Measurements from ENCODE around the gene BEST2. TPM values are rescaled to one million over a fixed set of nuclear protein-coding genes. Genes with fewer than 3 reads are reported as not detected.

The BEST2 gene
- under 1 TPM in 1 of 2 donors, not detected in 1; under 0.01 TPM for total RNA-seq

GRCh38 chr19:12751635-12752034 lies at the start of gene BEST2:
Gene BEST2, plus strand, starts transcription at chr19:12751791. Its CDS starts 802 bp downstream, at chr19:12752593.

GRCh38 chr19:12723641-12724426 lies 27.8 kb upstream of the BEST2 start, which contains the start of gene TNPO2:
Gene TNPO2, minus strand, starts transcription at chr19:12723932. Its CDS starts 2,955 bp downstream, at chr19:12720977.

GRCh38 chr19:12736995-12737834 lies 14.4 kb upstream of the BEST2 start, which contains the start of gene GET3:
Gene GET3, plus strand, starts transcription at chr19:12737497. Its CDS starts 9 bp downstream, at chr19:12737506.

DNA sequence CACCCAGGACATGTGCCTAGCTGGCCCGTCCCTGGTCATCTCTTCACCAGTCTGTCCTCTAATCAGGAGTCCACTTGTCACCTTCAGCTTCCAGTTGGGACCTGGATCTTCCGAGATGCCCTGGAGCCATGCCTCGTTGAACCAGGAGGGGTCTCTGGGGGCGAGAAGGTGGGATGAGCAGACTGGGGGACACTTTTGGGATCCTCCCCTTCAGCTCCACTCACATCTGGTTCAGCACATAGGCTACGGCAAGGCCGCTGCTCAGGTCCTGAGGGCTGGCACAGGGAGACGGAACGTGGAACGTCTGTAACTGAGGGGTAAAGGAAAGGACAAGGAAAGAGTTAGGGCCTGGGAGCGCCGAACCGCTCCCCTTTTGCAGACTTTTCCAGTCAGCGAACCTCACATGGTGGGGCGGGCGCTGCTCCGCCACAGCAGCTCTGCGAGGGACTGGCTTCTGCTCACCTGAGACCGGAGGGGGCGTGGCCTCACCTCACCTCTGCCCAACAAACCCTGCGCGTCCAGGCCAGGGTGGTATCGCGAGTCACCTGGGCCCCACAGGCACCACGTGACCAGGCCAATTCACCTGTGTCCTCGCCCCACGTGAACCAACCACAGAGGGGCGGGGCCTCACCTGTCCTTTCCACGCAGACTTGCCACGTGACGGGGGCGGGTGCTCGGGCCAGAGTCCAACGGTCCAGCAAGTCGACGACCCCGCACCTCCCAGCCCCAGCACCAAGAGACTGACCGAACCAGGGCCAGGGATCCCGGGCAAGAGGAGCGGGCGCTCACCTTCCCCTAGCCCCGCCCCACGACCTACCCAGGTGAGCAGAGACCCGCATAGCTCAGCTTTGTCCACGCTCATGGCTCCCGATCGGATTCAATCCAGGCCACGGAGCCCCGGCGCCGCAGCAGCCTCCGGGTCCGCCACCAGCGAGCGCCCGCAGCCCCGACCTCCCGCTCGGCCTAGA lies 23.3 kb downstream of the BEST2 start, which contains the start of gene HOOK2:
Gene HOOK2, minus strand, starts transcription at position 965 of the 968 bp plus-strand sequence. Its CDS starts 103 bp downstream, at position 862.

GRCh38 chr19:12791345-12792050 lies 39.9 kb downstream of the BEST2 start, which contains the start of gene JUNB:
Gene JUNB, plus strand, starts transcription at chr19:12791486. Its CDS starts 286 bp downstream, at chr19:12791772.

GRCh38 chr19:12801466-12802266 lies 50.1 kb downstream of the BEST2 start, which contains the start of the genes PRDX2 and THSD8:
Gene PRDX2, minus strand, starts transcription at chr19:12801800. Its CDS starts 539 bp downstream, at chr19:12801261.
Gene THSD8, plus strand, starts transcription at chr19:12802069. Its CDS starts 3 bp downstream, at chr19:12802072.

DNA sequence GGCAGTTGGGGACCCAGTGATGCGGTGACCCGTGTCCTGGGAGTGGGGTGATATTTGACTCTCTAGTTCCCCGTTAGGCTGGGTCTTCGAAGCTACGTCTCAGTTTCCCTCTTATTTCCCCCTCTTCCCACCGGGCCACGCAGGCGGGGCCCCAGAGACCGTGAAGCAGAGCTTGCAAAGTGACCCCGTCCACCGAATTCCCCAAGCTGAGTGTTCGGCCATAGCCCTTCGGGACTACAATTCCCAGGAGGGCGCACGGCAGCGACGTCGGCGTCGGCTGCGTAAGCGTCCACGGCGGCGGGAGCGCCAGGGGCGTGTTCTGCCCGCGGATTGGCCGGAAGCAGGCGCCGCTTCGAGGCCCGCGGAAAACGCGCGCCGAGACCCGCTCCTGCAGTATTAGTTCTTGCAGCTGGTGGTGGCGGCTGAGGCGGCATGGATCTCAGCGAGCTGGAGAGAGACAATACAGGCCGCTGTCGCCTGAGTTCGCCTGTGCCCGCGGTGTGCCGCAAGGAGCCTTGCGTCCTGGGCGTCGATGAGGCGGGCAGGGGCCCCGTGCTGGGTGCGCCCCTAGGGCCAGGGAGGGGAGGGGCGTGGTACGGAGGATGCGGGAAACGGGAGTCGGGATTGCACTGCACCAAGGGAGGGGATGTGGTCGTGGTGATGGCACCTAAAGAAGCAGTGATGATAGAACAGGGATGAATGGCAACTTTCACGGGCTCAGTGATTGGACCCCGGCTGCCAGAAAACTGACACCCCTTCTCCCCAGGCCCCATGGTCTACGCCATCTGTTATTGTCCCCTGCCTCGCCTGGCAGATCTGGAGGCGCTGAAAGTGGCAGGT lies 54.9 kb downstream of the BEST2 start, which contains the start of gene RNASEH2A:
Gene RNASEH2A, plus strand, starts transcription at position 343 of the 840 bp plus-strand sequence. Its CDS starts 90 bp downstream, at position 433.

Small RNAs within 50 kb of the gene (small RNA-seq; reads per million reads assigned to genes)
- gene MIR5684 = 0.17 to 0.52 reads per million in 2 donors
- gene SNORD41 = 14.0 to 39.3 reads per million in 2 donors

Other genes starting within 250 kb of the BEST2 start
- 1 to 10 TPM; 4.0 to 4.5 TPM for gene ZNF564, start 200.3 kb upstream of the BEST2 start, total RNA-seq
- 10 to 100 TPM; 10.7 to 16.9 TPM for gene ZNF490, start 141.0 kb upstream of the BEST2 start, total RNA-seq
- gene ZNF791, start 140.9 kb upstream of the BEST2 start, total RNA-seq = 1 to 10 TPM; 8.7 to 10.0 TPM
- 10 to 100 TPM; 38.3 to 57.5 TPM for gene MAN2B1, start 85.0 kb upstream of the BEST2 start, total RNA-seq
- gene WDR83, start 85.0 kb upstream of the BEST2 start, total RNA-seq = 1 to 10 TPM; 7.3 to 8.6 TPM
- gene DHPS, start 69.9 kb upstream of the BEST2 start, total RNA-seq = 10 to 100 TPM; 67.4 to 85.9 TPM
- gene GNG14, start 63.8 kb upstream of the BEST2 start, total RNA-seq = not detected
- 10 to 100 TPM; 14.1 to 14.7 TPM for gene FBXW9, start 55.2 kb upstream of the BEST2 start, total RNA-seq
- gene TNPO2, start 27.9 kb upstream of the BEST2 start, total RNA-seq = 10 to 100 TPM; 62.6 to 71.9 TPM
- gene TRIR, start 17.1 kb upstream of the BEST2 start, total RNA-seq = 100 to 1,000 TPM; 107 to 194 TPM
- gene GET3, start 14.3 kb upstream of the BEST2 start, total RNA-seq = 100 to 1,000 TPM in 1 of 2 donors, 10 to 100 TPM in 1; 90.9 to 129 TPM
- gene HOOK2, start 23.8 kb downstream of the BEST2 start, total RNA-seq = 1 to 10 TPM; 6.7 to 8.6 TPM
- gene JUNB, start 39.7 kb downstream of the BEST2 start, total RNA-seq = 10 to 100 TPM; 65.3 to 88.4 TPM
- gene PRDX2, start 50.0 kb downstream of the BEST2 start, total RNA-seq = 100 to 1,000 TPM; 148 to 258 TPM
- not detected for gene THSD8, start 50.3 kb downstream of the BEST2 start, total RNA-seq
- gene RNASEH2A, start 54.8 kb downstream of the BEST2 start, total RNA-seq = 10 to 100 TPM; 26.2 to 69.3 TPM
- not detected for gene RTBDN, start 82.8 kb downstream of the BEST2 start, total RNA-seq
- 1 to 10 TPM in 1 of 2 donors, under 1 TPM in 1; 0.33 to 2.1 TPM for gene MAST1, start 86.7 kb downstream of the BEST2 start, total RNA-seq
- gene DNASE2, start 129.7 kb downstream of the BEST2 start, total RNA-seq = 10 to 100 TPM; 28.0 to 42.3 TPM
- gene KLF1, start 135.4 kb downstream of the BEST2 start, total RNA-seq = under 1 TPM in 1 of 2 donors, not detected in 1; under 0.01 TPM
- 10 to 100 TPM; 41.0 to 59.6 TPM for gene GCDH, start 139.4 kb downstream of the BEST2 start, total RNA-seq
- gene SYCE2, start 167.5 kb downstream of the BEST2 start, total RNA-seq = under 1 TPM in 1 of 2 donors, not detected in 1; 0.69 TPM
- 100 to 1,000 TPM in 1 of 2 donors, 10 to 100 TPM in 1; 77.4 to 131 TPM for gene FARSA, start 181.9 kb downstream of the BEST2 start, total RNA-seq
- gene CALR, start 186.8 kb downstream of the BEST2 start, total RNA-seq = 1,000 to 10,000 TPM; 1,570 to 2,282 TPM
- 100 to 1,000 TPM; 146 to 147 TPM for gene RAD23A, start 194.1 kb downstream of the BEST2 start, total RNA-seq
- 10 to 100 TPM; 20.3 to 21.3 TPM for gene GADD45GIP1, start 205.4 kb downstream of the BEST2 start, total RNA-seq
- gene DAND5, start 217.8 kb downstream of the BEST2 start, total RNA-seq = not detected
- 10 to 100 TPM; 19.6 to 27.2 TPM for gene NFIX, start 243.7 kb downstream of the BEST2 start, total RNA-seq

Data from melanocyte of skin (primary cell).